ENCODE data around the gene LIMK1. TPM values are rescaled to one million over a fixed set of nuclear protein-coding genes. Genes with fewer than 3 reads are reported as not detected.
"Not testable (repeated sequence)": the region's sequence is repeated elsewhere in the genome, so short reads cannot be mapped to it uniquely, and the experiment has no call there.

LIMK1 gene
- total and polyA plus RNA-seq, 4 donors: 6.1 to 18.9 (median 11.6) TPM

DNA sequence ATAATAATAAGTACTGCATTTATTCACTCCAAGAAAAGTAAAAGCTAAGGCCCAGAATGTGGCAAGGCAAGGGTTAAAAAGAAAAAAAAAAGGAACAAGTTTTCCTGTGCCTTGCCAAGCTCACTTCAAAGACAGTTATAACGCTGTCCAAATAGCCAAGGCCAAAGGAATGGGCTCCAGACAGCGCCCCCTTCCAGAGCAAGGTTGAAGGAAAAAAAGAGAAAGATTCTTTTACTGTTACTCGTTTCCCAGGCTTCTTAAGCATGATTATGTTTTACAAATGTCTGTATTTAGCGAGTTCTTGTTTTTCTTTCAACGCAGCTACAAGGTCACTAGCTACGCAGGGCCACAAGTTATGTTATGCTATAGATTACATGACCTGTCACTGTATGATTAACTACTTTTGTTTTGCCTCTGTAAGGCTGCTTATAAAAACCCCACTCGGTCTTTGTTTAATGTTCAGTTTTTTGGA, 81.4 kb downstream of the LIMK1 start:
- H3K36me3 ChIP-seq (ENCODE audit: control insufficient read depth in 1 of 2, insufficient read depth in 2 of 2, low read length in 1 of 2): no peaks in the 10 kb centered on the region
- no peak for ATAC-seq (ENCODE audit: low FRiP score)
- no peaks in the 10 kb centered on the region for H3K27me3 ChIP-seq (ENCODE audit: control insufficient read depth in 1 of 2, insufficient read depth in 2 of 2, low read length in 1 of 2)
- 12% methylated on average over 7 of the region's 7 CpGs for WGBS, 2 donors
- DNase-seq: no peak
- no peak overlapping the region for H3K27ac ChIP-seq (ENCODE audit: low read depth in 1 of 2, low read length in 2 of 2)
- no peaks in the 10 kb centered on the region for H3K9me3 ChIP-seq (ENCODE audit: control insufficient read depth, low read length)
- H3K4me1 ChIP-seq (ENCODE audit: control insufficient read depth in 1 of 2, insufficient read depth in 2 of 2, low read length in 2 of 2): no peaks in the 10 kb centered on the region
- intact Hi-C loops (cut with DNase I): no loop called here
- H3K4me3 ChIP-seq (ENCODE audit: low read length in 2 of 2): no peak overlapping the region

- ATAC-seq (ENCODE audit: low FRiP score): no peak
- no peaks in the 10 kb centered on the region for H3K4me1 ChIP-seq (ENCODE audit: control insufficient read depth in 1 of 2, insufficient read depth in 2 of 2, low read length in 2 of 2)
- H3K27ac ChIP-seq (ENCODE audit: low read depth in 1 of 2, low read length in 2 of 2): no peak overlapping the region
- DNase-seq: no peak
- H3K9me3 ChIP-seq (ENCODE audit: control insufficient read depth, low read length): no peaks in the 10 kb centered on the region
- H3K27me3 ChIP-seq (ENCODE audit: control insufficient read depth in 1 of 2, insufficient read depth in 2 of 2, low read length in 1 of 2): no peaks in the 10 kb centered on the region
- H3K36me3 ChIP-seq (ENCODE audit: control insufficient read depth in 1 of 2, insufficient read depth in 2 of 2, low read length in 1 of 2): no peaks in the 10 kb centered on the region
- intact Hi-C loops (cut with DNase I): no loop called here
- WGBS, 2 donors: 94% methylated on average over 15 of the region's 15 CpGs
- no peak overlapping the region for H3K4me3 ChIP-seq (ENCODE audit: low read length in 2 of 2)
Observed at GRCh38 chr7:74165867-74166593, 82.4 kb downstream of the LIMK1 start.

- H3K27ac ChIP-seq (ENCODE audit: low read depth in 1 of 2, low read length in 2 of 2); H3K9me3 ChIP-seq (ENCODE audit: control insufficient read depth, low read length); H3K27me3 ChIP-seq (ENCODE audit: control insufficient read depth in 1 of 2, insufficient read depth in 2 of 2, low read length in 1 of 2); DNase-seq; intact Hi-C loops (cut with DNase I); H3K4me1 ChIP-seq (ENCODE audit: control insufficient read depth in 1 of 2, insufficient read depth in 2 of 2, low read length in 2 of 2); ATAC-seq (ENCODE audit: low FRiP score); H3K36me3 ChIP-seq (ENCODE audit: control insufficient read depth in 1 of 2, insufficient read depth in 2 of 2, low read length in 1 of 2); H3K4me3 ChIP-seq (ENCODE audit: low read length in 2 of 2): not testable (repeated sequence)
- 68 to 69% methylated on average over 6 of the region's 6 CpGs for WGBS, 2 donors
Observed at GRCh38 chr7:74167324-74167723, 83.7 kb downstream of the LIMK1 start.

Other genes with a start within 250 kb of the LIMK1 start
- gene METTL27, start 241.3 kb upstream of the LIMK1 start, total RNA-seq: 1 to 10 TPM; 1.3 to 7.4 TPM
- gene METTL27, start 241.3 kb upstream of the LIMK1 start, polyA plus RNA-seq: 1 to 10 TPM in 1 of 2 donors, not detected in 1; 5.3 TPM
- gene TMEM270, start 222.6 kb upstream of the LIMK1 start, total RNA-seq: not detected
- not detected for gene TMEM270, start 222.6 kb upstream of the LIMK1 start, polyA plus RNA-seq
- gene ELN, start 55.6 kb upstream of the LIMK1 start, total RNA-seq: 100 to 1,000 TPM; 556 to 836 TPM
- 1,000 to 10,000 TPM in 1 of 2 donors, 100 to 1,000 TPM in 1; 262 to 1,097 TPM for gene ELN, start 55.6 kb upstream of the LIMK1 start, polyA plus RNA-seq
- gene EIF4H, start 90.6 kb downstream of the LIMK1 start, total RNA-seq: 100 to 1,000 TPM; 190 to 207 TPM
- gene EIF4H, start 90.6 kb downstream of the LIMK1 start, polyA plus RNA-seq: 100 to 1,000 TPM; 140 to 183 TPM
- 10 to 100 TPM; 12.0 to 17.0 TPM for gene LAT2, start 126.2 kb downstream of the LIMK1 start, total RNA-seq
- 10 to 100 TPM in 1 of 2 donors, 1 to 10 TPM in 1; 4.2 to 12.4 TPM for gene LAT2, start 126.2 kb downstream of the LIMK1 start, polyA plus RNA-seq
- 10 to 100 TPM; 13.7 to 14.2 TPM for gene RFC2, start 170.6 kb downstream of the LIMK1 start, total RNA-seq
- 10 to 100 TPM; 12.8 to 16.1 TPM for gene RFC2, start 170.6 kb downstream of the LIMK1 start, polyA plus RNA-seq
- gene CLIP2, start 205.6 kb downstream of the LIMK1 start, total RNA-seq: 10 to 100 TPM; 27.5 to 35.7 TPM
- gene CLIP2, start 205.6 kb downstream of the LIMK1 start, polyA plus RNA-seq: 10 to 100 TPM; 15.3 to 16.2 TPM